ENCODE data around the gene GPR101. TPM values are rescaled to one million over a fixed set of nuclear protein-coding genes. Genes with fewer than 3 reads are reported as not detected.

Gene GPR101
- total and polyA plus RNA-seq, 9 of the 15 experiments (the other 6 are each of a cell fraction or from before 2014, with no cell fraction given), result not detected

DNA sequence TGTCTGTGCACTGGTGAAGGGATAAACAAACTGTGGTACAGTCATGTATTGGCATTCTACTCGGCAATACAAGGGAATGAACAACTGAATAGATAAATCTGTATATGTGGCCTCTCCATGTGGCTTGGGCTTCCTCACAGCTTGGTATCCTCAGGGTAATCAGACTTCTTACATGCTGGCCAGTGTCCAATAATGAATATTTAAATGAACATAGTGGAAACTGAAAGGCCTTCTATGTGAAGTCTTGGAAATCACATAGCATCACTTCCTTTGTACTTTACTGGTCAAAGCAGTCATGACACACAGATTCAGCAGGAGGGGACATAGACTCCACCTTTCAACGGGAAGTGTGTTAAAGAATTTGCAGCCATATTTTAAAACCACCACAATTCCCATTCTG is 33.4 kb upstream of the GPR101 start:
- in situ Hi-C loops (cut with MboI), result no loop called here

DNA sequence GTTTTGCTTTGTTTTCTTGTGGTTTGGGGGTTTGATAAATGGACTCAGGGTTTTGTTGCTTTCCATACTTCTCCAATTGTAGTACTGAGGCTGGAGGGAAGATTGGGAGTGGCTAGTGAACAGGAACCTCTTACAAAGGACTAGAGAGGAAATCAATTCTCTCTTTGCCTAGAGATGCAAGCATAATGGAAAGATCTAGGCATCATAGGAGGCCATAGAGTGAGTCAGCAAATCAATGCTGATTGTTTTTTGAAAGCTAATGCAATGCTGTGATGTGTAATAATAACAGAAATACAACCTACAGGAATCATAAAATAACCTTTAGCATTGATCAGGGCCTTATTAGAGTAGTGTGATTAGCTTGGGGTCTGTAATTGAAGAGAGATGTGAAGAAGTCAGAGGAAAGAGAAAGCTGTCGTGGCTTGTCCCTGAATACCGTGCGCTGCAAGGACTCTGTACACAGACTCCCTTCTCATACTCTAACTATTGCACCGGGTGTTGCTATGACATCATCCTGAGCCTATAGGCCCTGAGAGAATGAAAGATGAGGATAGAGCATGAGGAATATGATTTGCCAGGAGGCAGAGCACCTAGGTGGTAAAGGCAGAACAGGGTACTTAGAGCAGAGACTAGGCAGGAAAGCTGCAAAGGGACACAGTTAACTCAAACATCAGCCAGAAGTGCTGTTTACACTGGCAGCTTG is 29.3 kb upstream of the GPR101 start:
- H3K79me2 ChIP-seq (ENCODE audit: control insufficient read depth, insufficient read depth, low read length), result no peaks in the 10 kb centered on the region
- H3K4me1 ChIP-seq (replicated peaks in 1 of 2; ENCODE audit: control insufficient read depth in 2 of 2, insufficient read depth in 2 of 2, low read length in 2 of 2), result no peaks in the 10 kb centered on the region
- H3K27ac ChIP-seq (ENCODE audit: extremely low read depth, low read depth, low read length), result no peak overlapping the region
- 0% methylated on average over 3 of the region's 4 CpGs for WGBS (ENCODE audit: insufficient coverage, low coverage, missing lambda C conversion rate)
- H3K9me3 ChIP-seq (replicated peaks; ENCODE audit: control insufficient read depth, insufficient read depth, low read depth, low read length), result no peaks in the 10 kb centered on the region
- H3K4me2 ChIP-seq (ENCODE audit: insufficient read depth, low read length), result no peak overlapping the region
- no peaks in the 10 kb centered on the region for H3K9me1 ChIP-seq (ENCODE audit: control insufficient read depth, insufficient read depth, low read length)
- H3K27me3 ChIP-seq (ENCODE audit: control insufficient read depth in 2 of 2, insufficient read depth in 2 of 2, low read length in 2 of 2), result no peaks in the 10 kb centered on the region
- no peak overlapping the region for H2AFZ ChIP-seq (ENCODE audit: low read depth, low read length)
- POLR2A ChIA-PET, result interaction anchor here (0.6 kb wide), 1 partner anchor 39 kb away, joined by 3 read pairs; no protein-coding TSS in a partner anchor
- TF ChIP-seq, protein P1, sequence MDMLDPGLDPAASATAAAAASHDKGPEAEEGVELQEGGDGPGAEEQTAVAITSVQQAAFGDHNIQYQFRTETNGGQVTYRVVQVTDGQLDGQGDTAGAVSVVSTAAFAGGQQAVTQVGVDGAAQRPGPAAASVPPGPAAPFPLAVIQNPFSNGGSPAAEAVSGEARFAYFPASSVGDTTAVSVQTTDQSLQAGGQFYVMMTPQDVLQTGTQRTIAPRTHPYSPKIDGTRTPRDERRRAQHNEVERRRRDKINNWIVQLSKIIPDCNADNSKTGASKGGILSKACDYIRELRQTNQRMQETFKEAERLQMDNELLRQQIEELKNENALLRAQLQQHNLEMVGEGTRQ (CRISPR knock-in tag; IDR thresholded peaks at IDR 0.05), result no peak
- TF ChIP-seq MAFG (tag; conservative IDR thresholded peaks at IDR 0.05), result 0 out of 2 replicates have a peak, but pooled peaks have one; percentile 9
- in situ Hi-C loops (cut with MboI), result no loop called here
- H3K36me3 ChIP-seq (ENCODE audit: control insufficient read depth, insufficient read depth, low read length), result no peaks in the 10 kb centered on the region
- no TSS peak for BruUV-seq (replicated peaks)
- DNase-seq (ENCODE audit: extremely low read depth in 1 of 4, low spot score in 3 of 4), result no peak
- no peak overlapping the region for H3K4me3 ChIP-seq
- H4K20me1 ChIP-seq (replicated peaks; ENCODE audit: control insufficient read depth, insufficient read depth, low read length), result no peaks in the 10 kb centered on the region
- CTCF ChIA-PET (ENCODE audit: low intra/inter-chr PET ratio), result no interaction called here
- FAIRE-seq, result no peak
- intact Hi-C loops (cut with micrococcal nuclease), result no loop called here
- no peak overlapping the region for H3K9ac ChIP-seq (ENCODE audit: insufficient read depth in 1 of 2, low read depth in 2 of 2, low read length in 2 of 2)
- ATAC-seq, result no peak

More for the DNA sequence above, 33.4 kb upstream of the GPR101 start:
- no TSS peak for BruUV-seq (replicated peaks)
- Histone ChIP-seq H3K79me2 (ENCODE audit: control insufficient read depth, insufficient read depth, low read length) (no peaks in the 10 kb centered on the region), H4K20me1 (replicated peaks; ENCODE audit: control insufficient read depth, insufficient read depth, low read length) (no peaks in the 10 kb centered on the region), H3K27ac (ENCODE audit: extremely low read depth, low read depth, low read length) (no peak overlapping the region), H3K36me3 (ENCODE audit: control insufficient read depth, insufficient read depth, low read length) (no peaks in the 10 kb centered on the region), H3K9me3 (replicated peaks; ENCODE audit: control insufficient read depth, insufficient read depth, low read depth, low read length) (no peaks in the 10 kb centered on the region), H3K4me3 (no peak overlapping the region), H3K9me1 (ENCODE audit: control insufficient read depth, insufficient read depth, low read length) (no peaks in the 10 kb centered on the region), H3K9ac (ENCODE audit: insufficient read depth in 1 of 2, low read depth in 2 of 2, low read length in 2 of 2) (no peak overlapping the region), H3K4me2 (ENCODE audit: insufficient read depth, low read length) (no peak overlapping the region), H3K27me3 (ENCODE audit: control insufficient read depth in 2 of 2, insufficient read depth in 2 of 2, low read length in 2 of 2) (no peaks in the 10 kb centered on the region), H3K4me1 (replicated peaks in 1 of 2; ENCODE audit: control insufficient read depth in 2 of 2, insufficient read depth in 2 of 2, low read length in 2 of 2) (no peaks in the 10 kb centered on the region), H2AFZ (ENCODE audit: low read depth, low read length) (no peak overlapping the region)
- ATAC-seq, result no peak
- DNase-seq (ENCODE audit: extremely low read depth in 1 of 4, low spot score in 3 of 4), result no peak
- ChIA-PET CTCF (ENCODE audit: low intra/inter-chr PET ratio) (no interaction called here), POLR2A (no interaction called here)
- TF ChIP-seq SAFB (IDR thresholded peaks at IDR 0.05; ENCODE audit: borderline replicate concordance, low read depth, low read length) (no peak), NFIX (CRISPR knock-in tag; IDR thresholded peaks at IDR 0.05; ENCODE audit: low read depth) (no peak), GATAD2B (IDR thresholded peaks at IDR 0.05; ENCODE audit: borderline replicate concordance) (no peak), KDM1A (IDR thresholded peaks at IDR 0.05) (no peak), RAD21 (CRISPR knock-in tag; conservative IDR thresholded peaks at IDR 0.05 in 1 of 2, IDR thresholded peaks at IDR 0.05 in 1 of 2) (no peak), TOE1 (IDR thresholded peaks at IDR 0.05; ENCODE audit: borderline replicate concordance) (no peak), TOE1 (CRISPR knock-in tag; IDR thresholded peaks at IDR 0.05; ENCODE audit: borderline replicate concordance, low read depth) (no peak), KDM5B (IDR thresholded peaks at IDR 0.05; ENCODE audit: insufficient replicate concordance, low read depth, low read length) (no peak), BRD9 (IDR thresholded peaks at IDR 0.05; ENCODE audit: low read depth, partially characterized antibody) (no peak)
- FAIRE-seq, result no peak
- 0% methylated on average over 2 of the region's 2 CpGs for WGBS (ENCODE audit: insufficient coverage, low coverage, missing lambda C conversion rate)
- intact Hi-C loops (cut with micrococcal nuclease), result no loop called here
